ENCODE results near the gene CDCA4. TPM values are rescaled to one million over a fixed set of nuclear protein-coding genes. Genes with fewer than 3 reads are reported as not detected.
A peak's percentile ranks its signal among the peaks of the same experiment; 100 is the strongest.
"Not testable (repeated sequence)": the region's sequence is repeated elsewhere in the genome, so short reads cannot be mapped to it uniquely, and the experiment has no call there.

CDCA4 gene
- polyA plus RNA-seq, 1 of the 3 experiments (the other 2 are of a cell fraction), result 26.8 TPM

DNA sequence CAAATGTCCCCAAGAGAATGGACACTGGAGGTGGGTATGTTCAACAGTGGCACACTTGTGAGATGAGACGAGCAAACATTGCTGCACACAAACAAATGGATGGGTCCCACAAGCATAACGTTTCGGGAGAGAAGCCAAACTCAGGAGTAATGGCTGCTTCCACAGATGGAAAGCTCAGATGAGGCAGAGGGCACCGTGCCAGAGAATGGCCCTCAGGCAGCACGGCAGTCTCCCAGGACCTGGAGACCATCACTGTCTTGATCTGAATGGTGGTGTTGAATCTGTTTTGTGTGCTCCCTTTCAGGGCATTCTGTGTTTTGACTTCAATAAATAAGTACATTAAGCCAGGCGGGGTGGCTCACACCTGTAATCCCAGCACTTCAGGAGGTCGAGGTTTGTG lies 8.5 kb upstream of the CDCA4 start (continued):
- TF ChIP-seq, protein P1, sequence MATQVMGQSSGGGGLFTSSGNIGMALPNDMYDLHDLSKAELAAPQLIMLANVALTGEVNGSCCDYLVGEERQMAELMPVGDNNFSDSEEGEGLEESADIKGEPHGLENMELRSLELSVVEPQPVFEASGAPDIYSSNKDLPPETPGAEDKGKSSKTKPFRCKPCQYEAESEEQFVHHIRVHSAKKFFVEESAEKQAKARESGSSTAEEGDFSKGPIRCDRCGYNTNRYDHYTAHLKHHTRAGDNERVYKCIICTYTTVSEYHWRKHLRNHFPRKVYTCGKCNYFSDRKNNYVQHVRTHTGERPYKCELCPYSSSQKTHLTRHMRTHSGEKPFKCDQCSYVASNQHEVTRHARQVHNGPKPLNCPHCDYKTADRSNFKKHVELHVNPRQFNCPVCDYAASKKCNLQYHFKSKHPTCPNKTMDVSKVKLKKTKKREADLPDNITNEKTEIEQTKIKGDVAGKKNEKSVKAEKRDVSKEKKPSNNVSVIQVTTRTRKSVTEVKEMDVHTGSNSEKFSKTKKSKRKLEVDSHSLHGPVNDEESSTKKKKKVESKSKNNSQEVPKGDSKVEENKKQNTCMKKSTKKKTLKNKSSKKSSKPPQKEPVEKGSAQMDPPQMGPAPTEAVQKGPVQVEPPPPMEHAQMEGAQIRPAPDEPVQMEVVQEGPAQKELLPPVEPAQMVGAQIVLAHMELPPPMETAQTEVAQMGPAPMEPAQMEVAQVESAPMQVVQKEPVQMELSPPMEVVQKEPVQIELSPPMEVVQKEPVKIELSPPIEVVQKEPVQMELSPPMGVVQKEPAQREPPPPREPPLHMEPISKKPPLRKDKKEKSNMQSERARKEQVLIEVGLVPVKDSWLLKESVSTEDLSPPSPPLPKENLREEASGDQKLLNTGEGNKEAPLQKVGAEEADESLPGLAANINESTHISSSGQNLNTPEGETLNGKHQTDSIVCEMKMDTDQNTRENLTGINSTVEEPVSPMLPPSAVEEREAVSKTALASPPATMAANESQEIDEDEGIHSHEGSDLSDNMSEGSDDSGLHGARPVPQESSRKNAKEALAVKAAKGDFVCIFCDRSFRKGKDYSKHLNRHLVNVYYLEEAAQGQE (IDR thresholded peaks at IDR 0.05; ENCODE audit: low read depth, low read length), result no peak
- no peak for TF ChIP-seq RXRA (IDR thresholded peaks at IDR 0.05; ENCODE audit: borderline replicate concordance, low read depth)
- TF ChIP-seq, protein P2, sequence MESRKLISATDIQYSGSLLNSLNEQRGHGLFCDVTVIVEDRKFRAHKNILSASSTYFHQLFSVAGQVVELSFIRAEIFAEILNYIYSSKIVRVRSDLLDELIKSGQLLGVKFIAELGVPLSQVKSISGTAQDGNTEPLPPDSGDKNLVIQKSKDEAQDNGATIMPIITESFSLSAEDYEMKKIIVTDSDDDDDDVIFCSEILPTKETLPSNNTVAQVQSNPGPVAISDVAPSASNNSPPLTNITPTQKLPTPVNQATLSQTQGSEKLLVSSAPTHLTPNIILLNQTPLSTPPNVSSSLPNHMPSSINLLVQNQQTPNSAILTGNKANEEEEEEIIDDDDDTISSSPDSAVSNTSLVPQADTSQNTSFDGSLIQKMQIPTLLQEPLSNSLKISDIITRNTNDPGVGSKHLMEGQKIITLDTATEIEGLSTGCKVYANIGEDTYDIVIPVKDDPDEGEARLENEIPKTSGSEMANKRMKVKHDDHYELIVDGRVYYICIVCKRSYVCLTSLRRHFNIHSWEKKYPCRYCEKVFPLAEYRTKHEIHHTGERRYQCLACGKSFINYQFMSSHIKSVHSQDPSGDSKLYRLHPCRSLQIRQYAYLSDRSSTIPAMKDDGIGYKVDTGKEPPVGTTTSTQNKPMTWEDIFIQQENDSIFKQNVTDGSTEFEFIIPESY (IDR thresholded peaks at IDR 0.05; ENCODE audit: borderline replicate concordance, low read depth), result no peak

DNA sequence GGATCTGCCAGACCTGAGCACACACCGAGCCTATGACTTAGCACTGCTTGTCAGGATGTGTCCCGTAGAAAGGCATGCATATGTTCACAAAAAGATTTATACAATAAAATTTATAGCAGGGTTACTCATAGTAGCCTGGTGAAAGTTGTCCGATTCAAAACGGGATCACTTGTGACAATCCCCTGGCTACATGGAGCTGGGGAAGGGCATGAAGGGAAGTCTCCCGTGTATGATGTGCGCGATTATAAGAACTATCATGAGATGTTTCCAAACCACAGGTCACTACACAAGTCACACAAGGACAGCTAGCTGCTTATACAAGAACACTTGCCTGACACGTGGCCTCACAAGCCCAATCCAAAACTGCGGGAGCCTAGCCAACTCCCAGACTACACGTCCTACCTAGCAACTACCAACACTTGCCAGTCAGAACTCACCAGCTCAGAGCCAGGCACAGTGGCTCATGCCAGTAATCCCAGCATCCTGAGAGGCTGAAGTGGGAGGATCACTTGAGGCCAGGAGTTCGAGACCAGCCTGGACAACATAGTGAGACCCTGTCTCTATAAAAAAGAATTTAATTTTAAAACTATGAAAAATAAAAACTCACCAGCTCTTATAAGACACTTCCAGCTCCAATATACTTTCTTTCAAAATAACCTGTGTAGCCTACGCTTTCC lies 7.5 kb upstream of the CDCA4 start:
- Histone ChIP-seq H3K4me1 (ENCODE audit: control insufficient read depth in 1 of 2, insufficient read depth in 2 of 2, low read depth in 1 of 2, low read length in 1 of 2) (peaks cover 11 to 21% of the 10 kb centered on the region in 2 experiments; a peak in 2 of 4 replicates), H3F3A (replicated peaks; ENCODE audit: insufficient read depth) (peaks cover 49% of the 10 kb centered on the region), H3K27ac (ENCODE audit: low read depth in 2 of 2, low read length in 1 of 2) (peak overlapping the region in 1 of 2 experiments; percentile 99; a peak in 2 of 4 replicates), H3K9me3 (no peaks in the 10 kb centered on the region), H3K27me3 (ENCODE audit: insufficient read depth) (no peaks in the 10 kb centered on the region), H3K4me3 (ENCODE audit: low read depth in 2 of 2, low read length in 1 of 2) (no peak overlapping the region), H3K79me2 (ENCODE audit: insufficient read depth) (no peaks in the 10 kb centered on the region), H4K20me1 (ENCODE audit: insufficient read depth) (no peaks in the 10 kb centered on the region), H3K9ac (peak overlapping the region; percentile 7; the same call in 1 of the 2 replicates), H2AFZ (ENCODE audit: low read depth) (no peak overlapping the region), H3K4me2 (no peak overlapping the region), H3K36me3 (replicated peaks in 1 of 2; ENCODE audit: control insufficient read depth in 1 of 2, insufficient read depth in 2 of 2, low read length in 1 of 2) (no peaks in the 10 kb centered on the region), H3K9me2 (no peaks in the 10 kb centered on the region)
- WGBS (ENCODE audit: low lambda C conversion rate), result 79% methylated on average over 12 of the region's 12 CpGs
- POLR2A ChIA-PET, result no interaction called here
- no peak for TF ChIP-seq TCF12 (IDR thresholded peaks at IDR 0.05)
- TF ChIP-seq CHD2 (IDR thresholded peaks at IDR 0.05; ENCODE audit: low read length, partially characterized antibody), result no peak
- TF ChIP-seq, protein P3, sequence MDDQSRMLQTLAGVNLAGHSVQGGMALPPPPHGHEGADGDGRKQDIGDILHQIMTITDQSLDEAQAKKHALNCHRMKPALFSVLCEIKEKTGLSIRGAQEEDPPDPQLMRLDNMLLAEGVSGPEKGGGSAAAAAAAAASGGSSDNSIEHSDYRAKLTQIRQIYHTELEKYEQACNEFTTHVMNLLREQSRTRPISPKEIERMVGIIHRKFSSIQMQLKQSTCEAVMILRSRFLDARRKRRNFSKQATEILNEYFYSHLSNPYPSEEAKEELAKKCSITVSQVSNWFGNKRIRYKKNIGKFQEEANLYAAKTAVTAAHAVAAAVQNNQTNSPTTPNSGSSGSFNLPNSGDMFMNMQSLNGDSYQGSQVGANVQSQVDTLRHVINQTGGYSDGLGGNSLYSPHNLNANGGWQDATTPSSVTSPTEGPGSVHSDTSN (IDR thresholded peaks at IDR 0.05), result no peak
- TF ChIP-seq, protein P4, sequence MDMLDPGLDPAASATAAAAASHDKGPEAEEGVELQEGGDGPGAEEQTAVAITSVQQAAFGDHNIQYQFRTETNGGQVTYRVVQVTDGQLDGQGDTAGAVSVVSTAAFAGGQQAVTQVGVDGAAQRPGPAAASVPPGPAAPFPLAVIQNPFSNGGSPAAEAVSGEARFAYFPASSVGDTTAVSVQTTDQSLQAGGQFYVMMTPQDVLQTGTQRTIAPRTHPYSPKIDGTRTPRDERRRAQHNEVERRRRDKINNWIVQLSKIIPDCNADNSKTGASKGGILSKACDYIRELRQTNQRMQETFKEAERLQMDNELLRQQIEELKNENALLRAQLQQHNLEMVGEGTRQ (IDR thresholded peaks at IDR 0.05; ENCODE audit: borderline replicate concordance, low read depth, low read length), result no peak
- no peak for TF ChIP-seq RFX5 (IDR thresholded peaks at IDR 0.05; ENCODE audit: low read length)
- TF ChIP-seq POLR2AphosphoS5 (IDR thresholded peaks at IDR 0.05; ENCODE audit: low read depth, low read length), result no peak
- TF ChIP-seq ELF1 (IDR thresholded peaks at IDR 0.05), result no peak
- TF ChIP-seq, protein P5, sequence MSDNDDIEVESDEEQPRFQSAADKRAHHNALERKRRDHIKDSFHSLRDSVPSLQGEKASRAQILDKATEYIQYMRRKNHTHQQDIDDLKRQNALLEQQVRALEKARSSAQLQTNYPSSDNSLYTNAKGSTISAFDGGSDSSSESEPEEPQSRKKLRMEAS (IDR thresholded peaks at IDR 0.05; ENCODE audit: low read depth), result no peak
- no peak for TF ChIP-seq SMC3 (IDR thresholded peaks at IDR 0.05; ENCODE audit: low read depth, low read length)
- no peak for TF ChIP-seq NFIC (IDR thresholded peaks at IDR 0.05; ENCODE audit: borderline replicate concordance)
- TF ChIP-seq GATA2 (CRISPR knock-in tag; IDR thresholded peaks at IDR 0.05), result no peak
- CTCF ChIA-PET, result interaction anchor here (0.8 to 6.6 kb wide), 6 partner anchors 11 to 133 kb away, joined by 3 to 63 read pairs (median 4); no protein-coding TSS in a partner anchor
- DNase-seq, result no peak

DNA sequence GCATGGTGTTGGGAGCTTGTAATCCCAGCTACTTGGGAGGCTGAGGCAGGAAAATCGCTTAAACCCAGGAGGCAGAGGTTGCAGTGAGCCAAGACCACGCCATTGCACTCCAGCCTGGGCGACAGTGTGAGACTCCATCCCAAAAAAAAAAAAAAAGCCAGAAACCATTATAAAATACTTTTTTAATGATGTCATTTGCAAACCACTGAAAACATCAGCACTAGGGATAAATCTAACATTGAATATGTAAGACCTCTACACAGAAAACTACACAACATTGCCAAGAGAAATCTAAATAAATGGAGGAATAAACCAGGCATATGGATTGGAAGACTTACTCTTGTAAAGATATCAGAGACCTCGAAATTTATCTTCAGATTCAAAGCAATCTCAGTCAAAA lies 6.8 kb upstream of the CDCA4 start:
- POLR2A ChIA-PET, result not testable (repeated sequence)
- H3K9ac ChIP-seq, result peak overlapping the region; percentile 7; the same call in 1 of the 2 replicates

More for the DNA sequence above, 6.8 kb upstream of the CDCA4 start:
- Histone ChIP-seq H2AFZ (ENCODE audit: low read depth) (peak overlapping the region; percentile 27; the same call in 1 of the 2 replicates), H3K27ac (ENCODE audit: low read depth in 2 of 2, low read length in 1 of 2) (peak overlapping the region in 1 of 2 experiments; percentile 99; a peak in 2 of 4 replicates), H3K4me1 (ENCODE audit: control insufficient read depth in 1 of 2, insufficient read depth in 2 of 2, low read depth in 1 of 2, low read length in 1 of 2) (peaks cover 11 to 23% of the 10 kb centered on the region in 2 experiments; a peak in 2 of 4 replicates), H3F3A (replicated peaks; ENCODE audit: insufficient read depth) (peaks cover 55% of the 10 kb centered on the region), H3K4me2 (peak overlapping the region; percentile 7; the same call in 1 of the 2 replicates)
- H3K27me3 ChIP-seq (ENCODE audit: insufficient read depth); H3K9me2 ChIP-seq; DNase-seq; H3K9me3 ChIP-seq; H3K79me2 ChIP-seq (ENCODE audit: insufficient read depth); H3K4me3 ChIP-seq (ENCODE audit: low read depth in 2 of 2, low read length in 1 of 2); H4K20me1 ChIP-seq (ENCODE audit: insufficient read depth); H3K36me3 ChIP-seq (replicated peaks in 1 of 2; ENCODE audit: control insufficient read depth in 1 of 2, insufficient read depth in 2 of 2, low read length in 1 of 2): not testable (repeated sequence)
- CTCF ChIA-PET, result interaction anchor here (1.0 to 6.6 kb wide), 4 partner anchors 10 to 20 kb away, joined by 4 to 63 read pairs (median 4); no protein-coding TSS in a partner anchor
- 57% methylated on average over 4 of the region's 4 CpGs for WGBS (ENCODE audit: low lambda C conversion rate)
